ENCODE results near the gene POLRMT.

GRCh38 chr19:682678-683320, 49.5 kb upstream of the POLRMT start:
- TF ChIP-seq SIN3A (IDR thresholded peaks at IDR 0.05; ENCODE audit: borderline replicate concordance, insufficient read depth, low read length) (no peak), POLR2AphosphoS5 (IDR thresholded peaks at IDR 0.05; ENCODE audit: low read depth, low read length) (no peak), TAF1 (IDR thresholded peaks at IDR 0.05; ENCODE audit: borderline replicate concordance, insufficient read depth, low read length) (no peak)
